Activated CD8-positive, alpha-beta memory T cell treated with anti-CD3 and anti-CD28 coated beads for 36 hours (primary cell): Measurements from ENCODE around the gene EHBP1. TPM values are rescaled to one million over a fixed set of nuclear protein-coding genes. Genes with fewer than 3 reads are reported as not detected.

Source experiments
- CTCF ChIA-PET: fragments of 350-600 bp; sonication (Branson Sonifier 250); formaldehyde crosslinking; loops from one replicate; lab custom pipeline; 2021; ENCODE audit warnings: antibody characterized with exemption; lab: Charles Lee
- POLR2A ChIA-PET: fragments of 350-600 bp; sonication (Branson Sonifier 250); formaldehyde crosslinking; loops from one replicate; lab custom pipeline; 2021; ENCODE audit warnings: antibody characterized with exemption; lab: Charles Lee
- total RNA-seq, 2 experiments: library from RNA; stranded (reverse); gene quantifications; one replicate each; pipeline ENCODE4 v1.2.3, GENCODE V29; 2021

The EHBP1 gene
- total RNA-seq, result 10 to 100 TPM; 23.4 to 27.9 TPM

- CTCF ChIA-PET, result interaction anchor here (0.6 to 1.2 kb wide), 3 partner anchors 52 to 248 kb away, joined by 3 read pairs; no protein-coding TSS in a partner anchor
- POLR2A ChIA-PET, result interaction anchor here (0.6 kb wide), 1 partner anchor 45 kb away, joined by 5 read pairs; no protein-coding TSS in a partner anchor
These were observed at the start of gene EHBP1 for GRCh38 chr2:62705007-62705829. Gene EHBP1 (plus strand): TSS chr2:62705713. CDS start chr2:62707192, 1,479 bp downstream.

GRCh38 chr2:62657783-62658182, 47.7 kb upstream of the EHBP1 start:
- POLR2A ChIA-PET, result no interaction called here
- CTCF ChIA-PET, result no interaction called here

- CTCF ChIA-PET, result no interaction called here
These were observed 46.6 kb upstream of the EHBP1 start for GRCh38 chr2:62658891-62659290.

DNA sequence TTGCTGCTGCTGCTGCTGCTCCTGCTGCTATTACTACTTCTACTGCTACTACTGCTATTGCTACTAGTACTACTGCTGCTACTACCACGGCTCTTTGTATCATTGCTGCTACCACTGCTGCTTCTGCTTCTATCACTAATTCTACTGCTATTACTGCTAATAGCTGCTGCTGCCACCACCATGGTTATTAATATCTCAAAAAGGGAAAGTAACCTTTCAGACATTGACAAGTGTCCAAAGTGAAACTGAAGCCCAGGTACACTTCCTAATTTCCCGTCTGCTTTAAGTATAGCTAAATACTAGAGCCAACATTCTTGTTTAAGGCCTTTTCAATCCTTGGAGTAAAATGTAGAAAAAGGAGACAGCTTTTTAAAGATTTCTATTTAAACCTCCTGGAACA, 45.4 kb upstream of the EHBP1 start:
- POLR2A ChIA-PET, result no interaction called here
- CTCF ChIA-PET, result no interaction called here

More at GRCh38 chr2:62658891-62659290, 46.6 kb upstream of the EHBP1 start:
- POLR2A ChIA-PET, result no interaction called here

- CTCF ChIA-PET, result no interaction called here
- POLR2A ChIA-PET, result interaction anchor here (0.5 kb wide), 1 partner anchor 45 kb away, joined by 5 read pairs; the partner anchor contains the start of gene EHBP1
These were observed 44.8 kb upstream of the EHBP1 start for GRCh38 chr2:62660582-62661262.

- ChIA-PET POLR2A (no interaction called here), CTCF (no interaction called here)
These were observed 44.3 kb upstream of the EHBP1 start for GRCh38 chr2:62661263-62661635.

GRCh38 chr2:62662131-62662530, 43.4 kb upstream of the EHBP1 start:
- POLR2A ChIA-PET, result no interaction called here
- CTCF ChIA-PET, result no interaction called here

DNA sequence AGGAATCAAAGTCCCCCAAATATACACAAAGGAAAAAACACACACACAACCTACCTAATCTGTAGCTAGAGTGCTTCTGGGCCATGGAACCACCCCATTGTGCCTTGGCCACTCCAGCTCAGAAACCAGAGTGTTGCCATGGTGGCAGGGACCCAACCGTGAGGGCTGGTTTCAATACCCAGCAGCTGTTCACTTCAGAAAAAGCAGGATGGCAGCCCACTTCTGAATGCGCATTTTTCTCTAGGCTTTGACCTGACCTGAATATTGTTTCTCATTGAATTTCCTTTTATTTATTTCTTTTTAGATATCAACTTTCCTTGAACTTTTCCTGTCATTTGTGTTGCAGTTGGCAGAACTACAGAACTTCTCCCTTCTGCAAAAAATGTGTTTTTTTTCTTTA, 43.0 kb upstream of the EHBP1 start:
- ChIA-PET CTCF (no interaction called here), POLR2A (no interaction called here)

- ChIA-PET POLR2A (no interaction called here), CTCF (no interaction called here)
These were observed 42.1 kb upstream of the EHBP1 start for GRCh38 chr2:62663411-62663810.

- ChIA-PET CTCF (no interaction called here), POLR2A (no interaction called here)
These were observed 41.4 kb upstream of the EHBP1 start for GRCh38 chr2:62663920-62664795.

GRCh38 chr2:62665446-62665845, 40.1 kb upstream of the EHBP1 start:
- CTCF ChIA-PET, result no interaction called here

DNA sequence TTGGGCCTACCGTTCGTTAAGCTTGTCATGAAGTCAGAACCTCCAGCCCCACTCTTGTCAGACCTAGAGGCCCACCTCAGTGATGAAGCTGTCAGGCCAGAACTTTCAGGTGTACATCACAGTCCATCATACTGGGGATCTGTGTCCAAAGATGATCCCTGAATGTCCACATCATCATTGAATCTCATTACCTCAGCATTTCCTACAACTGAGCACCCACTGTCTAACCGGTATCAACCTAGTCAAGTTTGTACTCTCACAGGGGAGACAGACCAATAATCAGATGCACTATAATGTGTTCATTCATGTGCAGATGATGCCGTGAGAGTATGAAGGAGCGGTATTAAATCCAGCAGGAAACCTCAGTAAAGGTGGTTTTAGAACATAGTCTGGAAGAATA, 36.3 kb upstream of the EHBP1 start:
- CTCF ChIA-PET, result interaction anchor here (0.7 kb wide), 1 partner anchor 13 kb away, joined by 3 read pairs; no protein-coding TSS in a partner anchor
- POLR2A ChIA-PET, result no interaction called here

More at GRCh38 chr2:62665446-62665845, 40.1 kb upstream of the EHBP1 start:
- POLR2A ChIA-PET, result no interaction called here

- ChIA-PET CTCF (no interaction called here), POLR2A (no interaction called here)
These were observed 32.9 kb upstream of the EHBP1 start for GRCh38 chr2:62672601-62673000.

- POLR2A ChIA-PET, result no interaction called here
- CTCF ChIA-PET, result no interaction called here
These were observed 30.5 kb upstream of the EHBP1 start for GRCh38 chr2:62675062-62675461.

- ChIA-PET CTCF (no interaction called here), POLR2A (no interaction called here)
These were observed 20.3 kb upstream of the EHBP1 start for GRCh38 chr2:62685256-62685655.

DNA sequence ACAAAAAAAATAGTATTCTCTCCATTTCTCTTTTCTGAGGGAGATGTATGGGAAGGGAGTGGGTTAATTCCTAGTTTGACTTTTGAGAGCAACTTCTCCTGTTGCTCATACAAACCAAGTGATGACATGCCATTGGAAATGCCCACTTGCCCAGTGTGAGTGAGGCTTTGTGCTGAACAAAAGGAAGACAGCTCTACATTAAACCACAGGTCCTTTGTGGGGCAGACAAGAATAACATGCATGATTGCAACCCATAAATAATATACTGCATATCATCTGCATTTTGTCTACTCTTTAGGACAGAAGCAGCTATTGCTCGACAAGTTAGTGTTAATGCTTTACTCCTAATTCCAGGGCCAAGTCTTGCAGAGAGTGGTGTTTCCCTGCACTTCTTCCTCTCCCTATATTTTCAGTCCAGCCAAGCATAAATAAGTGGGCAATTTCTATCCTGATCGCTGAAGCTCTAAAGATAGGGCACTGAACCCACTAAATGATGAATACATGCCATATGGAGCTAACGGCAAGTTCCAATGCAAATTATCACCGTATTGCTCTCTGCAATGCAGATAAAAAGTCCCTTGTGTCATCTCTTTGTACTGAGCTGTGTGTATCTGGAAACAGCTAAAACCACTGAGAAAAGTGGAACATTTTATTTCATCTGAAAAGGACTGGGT, 19.4 kb upstream of the EHBP1 start:
- POLR2A ChIA-PET, result no interaction called here
- CTCF ChIA-PET, result no interaction called here

GRCh38 chr2:62687636-62688035, 17.9 kb upstream of the EHBP1 start:
- ChIA-PET CTCF (interaction anchor here (0.7 kb wide), 1 partner anchor 25 kb away, joined by 3 read pairs; no protein-coding TSS in a partner anchor), POLR2A (interaction anchor here (0.5 kb wide), 1 partner anchor 91 kb away, joined by 4 read pairs; no protein-coding TSS in a partner anchor)

- ChIA-PET POLR2A (no interaction called here), CTCF (no interaction called here)
These were observed 16.7 kb upstream of the EHBP1 start for GRCh38 chr2:62688771-62689170.

DNA sequence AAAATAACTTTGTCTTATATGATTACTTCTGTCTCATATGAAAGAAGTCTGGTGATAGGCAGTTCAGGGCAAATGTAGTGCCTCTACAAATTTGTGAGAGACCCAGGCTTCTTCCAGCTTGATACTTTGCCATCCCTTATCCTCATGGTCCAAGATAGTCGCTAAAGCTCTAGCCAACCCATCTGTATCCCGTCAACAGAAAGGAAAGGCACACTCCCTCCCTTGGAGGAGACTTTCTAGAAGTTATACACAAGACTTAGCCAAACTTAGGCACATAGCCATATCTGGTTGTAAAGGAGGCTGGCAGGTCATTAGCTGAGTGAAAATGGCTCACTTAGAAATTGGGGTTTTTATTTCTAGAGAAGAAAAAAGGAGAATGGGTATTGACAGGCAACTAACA, 14.3 kb upstream of the EHBP1 start:
- ChIA-PET CTCF (no interaction called here), POLR2A (no interaction called here)
